Stimulated activated CD8-positive, alpha-beta memory T cell treated with anti-CD3 and anti-CD28 coated beads, Interleukin-15, amount 100 ng/mL, for 1 hour (primary cell): ENCODE data around the gene RALGAPA1.
"Not testable (repeated sequence)": the region's sequence is repeated elsewhere in the genome, so short reads cannot be mapped to it uniquely, and the experiment has no call there.

Source experiments
- DNase-seq: peaks from one replicate; pipeline ENCODE4 v3.0.0-alpha.2; 2020; ENCODE audit warnings: low read depth

Gene RALGAPA1

DNA sequence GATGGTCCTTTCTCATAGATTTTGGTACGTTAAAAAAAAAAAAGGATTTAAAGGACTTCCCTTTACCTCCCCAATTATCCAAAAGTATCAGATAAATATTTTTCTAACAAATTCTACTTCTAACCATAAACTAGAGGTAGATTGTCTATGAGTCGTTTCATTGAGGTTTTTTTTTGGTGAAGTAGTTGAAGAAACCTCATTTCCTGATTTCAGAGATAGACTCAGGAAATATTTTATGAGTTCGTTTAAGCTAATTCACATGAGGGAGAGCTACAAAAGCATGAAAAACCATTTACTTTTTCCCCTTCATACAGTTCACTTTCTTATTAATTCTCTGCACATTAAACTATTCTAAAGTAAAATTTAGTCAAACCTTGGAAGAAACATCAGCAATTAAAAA, 112.5 kb downstream of the RALGAPA1 start:
- DNase-seq = no peak

DNA sequence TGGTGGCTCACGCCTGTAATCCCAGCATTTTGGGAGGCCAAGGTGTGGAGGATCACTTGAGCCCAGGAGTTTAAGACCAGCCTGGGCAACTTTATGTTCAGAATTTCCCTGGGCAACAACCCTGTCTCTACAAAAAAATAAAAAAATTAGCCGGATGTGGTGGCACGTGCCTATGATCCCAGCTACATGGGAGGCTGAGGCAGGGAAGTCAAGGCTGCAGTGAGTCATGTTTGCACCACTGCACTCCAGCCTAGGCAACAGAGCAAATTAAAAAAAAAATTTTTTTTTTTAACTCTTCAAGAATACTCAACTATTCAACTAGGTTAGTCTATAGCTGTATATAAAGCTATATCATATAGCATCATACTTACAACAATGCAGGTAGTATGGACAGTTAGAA, 113.0 kb downstream of the RALGAPA1 start:
- no peak for DNase-seq

- DNase-seq = no peak
These were observed 113.4 kb downstream of the RALGAPA1 start for GRCh38 chr14:35695647-35696046.

GRCh38 chr14:35695072-35695471, 114.0 kb downstream of the RALGAPA1 start:
- no peak for DNase-seq

- DNase-seq = no peak
These were observed 120.1 kb downstream of the RALGAPA1 start for GRCh38 chr14:35689000-35689460.

- DNase-seq = no peak
These were observed 120.8 kb downstream of the RALGAPA1 start for GRCh38 chr14:35688126-35688826.

- DNase-seq = no peak
These were observed 121.7 kb downstream of the RALGAPA1 start for GRCh38 chr14:35687335-35687939.

- not testable (repeated sequence) for DNase-seq
These were observed 125.4 kb downstream of the RALGAPA1 start for GRCh38 chr14:35683688-35684087.

DNA sequence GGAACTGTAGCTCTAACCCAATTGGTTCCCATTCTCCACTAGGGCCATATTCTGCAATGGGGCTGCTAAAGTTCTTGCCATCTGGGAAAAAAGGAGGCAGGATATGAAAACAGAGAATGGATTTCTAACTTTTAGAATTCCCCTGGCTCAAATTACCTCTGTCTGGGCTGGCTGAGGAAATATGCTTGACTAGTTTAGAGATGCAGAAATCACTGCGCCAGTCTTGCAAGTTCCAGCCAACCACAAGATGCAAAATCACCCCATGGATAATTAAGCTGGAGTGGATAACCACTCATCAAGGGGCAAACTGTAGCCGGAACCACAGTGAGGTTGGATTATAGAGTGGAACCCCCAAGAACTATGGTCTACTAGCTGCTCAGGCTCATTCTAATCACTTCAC, 126.3 kb downstream of the RALGAPA1 start:
- no peak for DNase-seq

GRCh38 chr14:35678403-35679028, 130.6 kb downstream of the RALGAPA1 start:
- DNase-seq = no peak

DNA sequence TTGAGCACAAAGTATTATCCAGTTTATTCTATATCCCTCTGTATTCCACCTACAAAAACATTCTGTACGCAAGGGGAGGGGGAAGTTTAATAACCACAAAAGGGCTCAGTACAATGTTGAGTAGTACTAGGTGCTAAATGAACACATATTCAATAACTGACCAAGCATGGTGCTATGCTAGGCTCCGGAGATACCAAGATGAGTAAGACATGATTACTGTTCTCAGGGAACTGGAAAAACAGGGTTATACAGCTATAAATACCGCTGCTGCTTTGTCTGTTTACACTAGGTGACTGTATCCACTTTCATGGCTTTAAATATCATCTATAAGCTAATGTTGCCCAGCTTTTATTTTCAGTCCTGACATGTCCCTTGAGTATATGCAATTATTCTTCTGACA, 139.3 kb downstream of the RALGAPA1 start:
- DNase-seq = no peak

GRCh38 chr14:35666429-35667043, 142.6 kb downstream of the RALGAPA1 start:
- DNase-seq = no peak

GRCh38 chr14:35661875-35662274, 147.2 kb downstream of the RALGAPA1 start:
- no peak for DNase-seq

DNA sequence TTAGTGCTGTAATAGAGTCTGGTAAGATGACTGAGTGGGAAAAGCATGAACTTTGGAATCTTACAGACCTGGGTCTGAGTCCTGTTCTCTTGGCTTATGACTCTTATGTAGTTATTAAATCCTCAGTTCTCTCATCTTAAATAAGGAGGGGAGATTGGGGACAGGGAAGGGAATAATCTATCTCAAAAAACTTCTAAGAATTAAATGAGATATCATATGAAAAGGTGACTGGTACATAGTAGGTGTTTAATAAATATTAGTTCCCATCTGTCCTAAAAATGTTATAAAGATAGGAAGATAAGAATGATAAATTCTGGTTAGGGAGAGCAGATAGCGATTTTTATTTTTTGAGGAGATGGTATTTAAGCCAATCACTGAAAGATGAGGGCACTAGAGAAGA, 156.1 kb downstream of the RALGAPA1 start:
- DNase-seq = no peak

DNA sequence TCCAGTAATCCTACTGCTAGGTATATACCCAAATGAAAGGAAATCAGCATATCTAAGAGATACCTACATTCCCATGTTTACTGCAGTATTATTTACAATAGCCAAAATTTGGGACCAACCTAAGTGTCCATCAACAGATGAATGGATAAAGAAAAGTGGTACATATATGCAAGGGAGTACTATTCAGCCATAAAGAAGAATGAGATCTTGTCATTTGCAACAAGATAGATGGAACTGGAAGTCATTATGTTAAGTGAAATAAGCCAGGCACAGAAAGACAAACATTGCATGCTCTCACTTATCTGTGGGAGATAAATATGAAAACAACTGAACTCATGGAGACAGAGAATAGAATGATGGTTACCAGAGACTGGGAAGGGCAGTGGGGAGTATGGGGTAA, 165.6 kb downstream of the RALGAPA1 start:
- DNase-seq = no peak

DNA sequence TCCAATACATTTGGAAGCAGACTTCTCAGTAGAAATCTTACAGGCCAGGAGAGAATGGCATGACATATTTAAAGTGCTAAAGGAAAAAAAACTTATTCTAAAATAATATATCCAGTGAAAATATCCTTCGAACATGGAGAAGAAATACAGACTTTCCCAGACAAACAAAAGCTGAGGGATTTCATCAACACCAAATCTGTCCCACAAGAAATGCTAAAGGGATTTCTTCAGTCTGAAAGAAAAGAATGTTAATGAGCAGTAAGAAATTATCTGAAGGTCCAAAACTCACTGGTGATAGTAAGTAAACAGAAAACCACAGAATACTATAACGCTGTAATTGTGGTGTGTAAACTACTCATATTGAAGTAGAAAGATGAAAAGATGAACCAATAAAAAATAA, 171.2 kb downstream of the RALGAPA1 start:
- no peak for DNase-seq

GRCh38 chr14:35637269-35637668, 171.8 kb downstream of the RALGAPA1 start:
- DNase-seq = no peak

DNA sequence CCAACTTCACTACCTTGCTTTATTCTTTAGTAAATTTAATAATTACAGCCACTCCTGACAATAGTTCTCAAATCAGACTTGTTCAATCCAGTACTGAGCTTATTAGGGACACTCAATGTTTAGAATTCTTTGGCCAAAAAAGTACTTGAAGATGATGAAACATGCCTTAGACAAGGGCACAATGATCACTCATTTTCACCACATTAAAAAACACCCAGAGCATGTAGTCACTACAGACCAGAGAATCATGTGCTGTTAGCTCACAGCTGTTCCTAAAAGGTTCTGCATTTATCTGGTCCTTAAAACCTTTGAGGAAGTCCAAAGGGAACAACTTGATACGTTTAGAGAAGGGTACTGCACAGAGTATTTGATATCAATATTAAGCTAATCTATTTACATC, 176.4 kb downstream of the RALGAPA1 start:
- no peak for DNase-seq

GRCh38 chr14:35632271-35632670, 176.8 kb downstream of the RALGAPA1 start:
- no peak for DNase-seq

DNA sequence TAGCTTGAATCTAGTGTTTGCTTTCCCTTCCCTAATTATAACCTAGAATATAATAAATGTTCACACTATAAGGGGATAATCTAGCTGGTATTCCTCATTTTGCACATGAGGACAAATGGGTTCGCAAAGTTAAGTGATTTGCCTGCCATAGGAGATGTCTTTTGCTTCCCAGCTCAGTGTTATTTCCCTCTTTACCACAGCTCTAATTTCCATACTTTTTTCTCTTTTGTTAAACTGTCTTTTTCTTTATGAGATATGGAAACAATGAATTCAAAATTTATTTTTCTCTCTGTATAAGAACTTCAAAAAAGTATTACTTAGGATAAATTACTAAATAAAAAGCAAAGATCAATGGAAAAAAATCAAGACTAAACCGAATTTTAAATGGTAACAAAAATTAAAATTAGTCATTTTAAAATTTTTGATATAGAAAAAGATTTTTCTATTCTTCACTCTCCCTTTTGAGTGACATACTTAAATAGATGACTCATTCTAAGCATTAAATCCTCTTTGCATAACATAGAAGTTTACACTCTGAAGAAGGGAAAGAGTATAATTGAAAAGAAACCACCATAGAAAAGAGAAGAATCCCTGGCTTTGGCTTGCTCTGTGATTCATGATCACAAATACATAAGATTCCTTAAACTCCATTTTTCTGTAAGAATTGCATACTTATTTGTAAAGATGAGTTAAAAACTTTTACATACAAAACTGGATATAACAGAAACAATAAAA, 177.9 kb downstream of the RALGAPA1 start:
- no peak for DNase-seq

DNA sequence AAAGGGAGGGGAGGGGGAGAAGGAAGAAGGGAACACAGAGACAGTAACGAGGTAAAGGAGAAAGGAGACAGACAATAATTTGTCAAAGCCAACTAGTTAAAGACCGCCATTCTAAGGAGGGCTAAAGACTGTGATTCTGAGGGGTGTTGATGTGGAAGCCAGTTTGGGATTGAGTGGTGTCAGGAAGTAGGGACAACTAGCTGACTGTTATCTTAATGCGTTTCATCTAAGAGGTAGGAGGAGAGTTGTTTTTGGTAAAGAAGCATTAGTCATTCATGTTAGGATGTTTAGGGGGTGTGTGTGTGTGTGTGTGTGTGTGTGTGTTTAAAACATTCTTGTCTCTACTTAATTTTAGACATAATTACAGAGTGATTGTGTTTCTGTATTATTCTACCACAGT, 180.1 kb downstream of the RALGAPA1 start:
- DNase-seq = no peak

DNA sequence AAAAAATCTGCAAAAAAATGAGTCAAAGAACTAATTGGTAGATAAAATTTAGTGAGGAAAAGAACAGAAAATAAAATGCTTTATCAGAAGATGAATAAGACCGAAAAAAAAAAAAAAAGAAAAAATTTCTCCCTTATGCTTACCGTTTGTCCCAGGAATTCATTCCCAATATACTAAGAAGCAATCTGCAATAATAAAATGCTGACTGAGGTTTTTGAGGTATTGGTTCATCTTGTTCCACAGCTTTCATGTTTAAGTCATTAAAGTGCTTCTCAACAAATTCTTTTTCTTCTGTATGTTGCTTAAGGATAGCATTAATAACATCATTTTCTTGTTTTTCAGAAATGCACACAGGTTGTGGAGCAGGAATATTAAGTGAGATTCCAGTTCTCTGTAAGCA, 182.1 kb downstream of the RALGAPA1 start:
- not testable (repeated sequence) for DNase-seq
